Measurements from ENCODE around the gene C5orf52. TPM values are rescaled to one million over a fixed set of nuclear protein-coding genes. Genes with fewer than 3 reads are reported as not detected.

Gene C5orf52
- total and polyA plus RNA-seq, 4 donors, result not detected

- no peaks in the 10 kb centered on the region for H3K9me3 ChIP-seq (ENCODE audit: control insufficient read depth in 4 of 4, low read length in 3 of 4)
- TF ChIP-seq EGR1 (IDR thresholded peaks at IDR 0.05; ENCODE audit: low read depth in 2 of 2), result no peak
- TF ChIP-seq YY1 (IDR thresholded peaks at IDR 0.05), result no peak
- no peak for TF ChIP-seq RAD21 (IDR thresholded peaks at IDR 0.05)
- H3K27ac ChIP-seq (ENCODE audit: low read depth in 1 of 2, low read length in 2 of 2), result no peak overlapping the region
- H3K9ac ChIP-seq (ENCODE audit: low read depth in 1 of 2, low read length in 2 of 2), result no peak overlapping the region
- DNase-seq (ENCODE audit: low spot score), result no peak
- H3K36me3 ChIP-seq (ENCODE audit: control insufficient read depth in 4 of 4, insufficient read depth in 3 of 4, low read depth in 1 of 4, low read length in 3 of 4), result no peaks in the 10 kb centered on the region
- 85% methylated on average over 2 of the region's 2 CpGs for WGBS
- no peak overlapping the region for H3K4me3 ChIP-seq (ENCODE audit: low read depth in 1 of 3, low read length in 3 of 3)
- peaks cover 0 to 1% (median under 1%) of the 10 kb centered on the region in 4 donors for H3K4me1 ChIP-seq (ENCODE audit: control insufficient read depth in 4 of 4, insufficient read depth in 4 of 4, low read length in 3 of 4)
- H3K27me3 ChIP-seq (ENCODE audit: control insufficient read depth in 4 of 4, insufficient read depth in 4 of 4, low read length in 3 of 4), result no peaks in the 10 kb centered on the region
Observed at GRCh38 chr5:157665467-157666070, 5.8 kb upstream of the C5orf52 start.

GRCh38 chr5:157668356-157668755, 3.0 kb upstream of the C5orf52 start:
- H3K9ac ChIP-seq (ENCODE audit: low read depth in 1 of 2, low read length in 2 of 2), result no peak overlapping the region
- no peak for DNase-seq (ENCODE audit: low spot score)
- H3K36me3 ChIP-seq (ENCODE audit: control insufficient read depth in 4 of 4, insufficient read depth in 3 of 4, low read depth in 1 of 4, low read length in 3 of 4), result no peaks in the 10 kb centered on the region
- no peaks in the 10 kb centered on the region for H3K27me3 ChIP-seq (ENCODE audit: control insufficient read depth in 4 of 4, insufficient read depth in 4 of 4, low read length in 3 of 4)
- TF ChIP-seq FOXA1 (IDR thresholded peaks at IDR 0.05) (no peak), FOXA2 (IDR thresholded peaks at IDR 0.05) (no peak)
- WGBS, result 74% methylated on average over 1 of the region's 1 CpG
- no peaks in the 10 kb centered on the region for H3K9me3 ChIP-seq (ENCODE audit: control insufficient read depth in 4 of 4, low read length in 3 of 4)
- H3K4me3 ChIP-seq (ENCODE audit: low read depth in 1 of 3, low read length in 3 of 3), result no peak overlapping the region
- peaks cover 2 to 12% (median 9%) of the 10 kb centered on the region in 4 donors for H3K4me1 ChIP-seq (ENCODE audit: control insufficient read depth in 4 of 4, insufficient read depth in 4 of 4, low read length in 3 of 4)
- no peak overlapping the region for H3K27ac ChIP-seq (ENCODE audit: low read depth in 1 of 2, low read length in 2 of 2)

DNA sequence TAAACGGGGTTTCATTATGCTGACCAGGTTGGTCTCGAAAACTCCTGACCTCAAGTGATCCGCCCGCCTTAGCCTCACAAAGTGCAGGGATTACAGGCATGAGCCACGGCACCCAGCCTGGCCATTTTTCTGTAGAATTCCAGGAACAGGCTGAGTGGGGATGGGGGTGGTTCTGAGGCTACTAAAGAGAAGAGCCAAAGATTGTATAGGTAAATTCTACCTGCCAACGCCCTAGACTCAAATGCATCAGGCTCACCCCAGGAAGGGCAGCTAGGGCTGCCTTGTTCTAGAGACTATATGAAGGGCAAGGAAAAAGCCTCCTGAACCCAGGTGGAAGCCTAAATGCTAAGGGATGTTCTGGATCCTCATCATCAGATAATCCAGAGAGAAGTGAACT, 1.6 kb upstream of the C5orf52 start:
- whole genome bisulfite sequencing, result 83% methylated on average over 6 of the region's 6 CpGs
- Histone ChIP-seq H3K27ac (ENCODE audit: low read depth in 1 of 2, low read length in 2 of 2) (no peak overlapping the region), H3K36me3 (ENCODE audit: control insufficient read depth in 4 of 4, insufficient read depth in 3 of 4, low read depth in 1 of 4, low read length in 3 of 4) (no peaks in the 10 kb centered on the region), H3K9me3 (ENCODE audit: control insufficient read depth in 4 of 4, low read length in 3 of 4) (no peaks in the 10 kb centered on the region), H3K4me1 (ENCODE audit: control insufficient read depth in 4 of 4, insufficient read depth in 4 of 4, low read length in 3 of 4) (peaks cover 2 to 12% (median 9%) of the 10 kb centered on the region in 4 donors), H3K9ac (ENCODE audit: low read depth in 1 of 2, low read length in 2 of 2) (no peak overlapping the region), H3K4me3 (ENCODE audit: low read depth in 1 of 3, low read length in 3 of 3) (no peak overlapping the region), H3K27me3 (ENCODE audit: control insufficient read depth in 4 of 4, insufficient read depth in 4 of 4, low read length in 3 of 4) (no peaks in the 10 kb centered on the region)
- TF ChIP-seq TAF1 (conservative IDR thresholded peaks at IDR 0.05) (no peak), MAX (IDR thresholded peaks at IDR 0.05) (no peak), HNF4A (conservative IDR thresholded peaks at IDR 0.05) (no peak), FOXA2 (IDR thresholded peaks at IDR 0.05) (no peak), ZBTB33 (IDR thresholded peaks at IDR 0.05) (no peak), FOXA1 (IDR thresholded peaks at IDR 0.05) (no peak), CTCF (IDR thresholded peaks at IDR 0.05; ENCODE audit: low read depth, low read length, missing input control) (no peak), RAD21 (IDR thresholded peaks at IDR 0.05) (no peak), ATF3 (IDR thresholded peaks at IDR 0.05) (no peak), YY1 (IDR thresholded peaks at IDR 0.05) (no peak), JUND (IDR thresholded peaks at IDR 0.05) (no peak), GABPA (IDR thresholded peaks at IDR 0.05 in 1 of 2, conservative IDR thresholded peaks at IDR 0.05 in 1 of 2) (no peak), SP1 (IDR thresholded peaks at IDR 0.05) (no peak), NR2F2 (IDR thresholded peaks at IDR 0.05) (no peak)
- DNase-seq (ENCODE audit: low spot score), result no peak

Data from liver (tissue), 9 donors.